Aorta (tissue), 5 donors: ENCODE data around the gene PAN3. TPM values are rescaled to one million over a fixed set of nuclear protein-coding genes. Genes with fewer than 3 reads are reported as not detected.

ENCODE experiments used
- ATAC-seq: fragments of 200-7000 bp; cut with Tn5 transposase; one replicate; pipeline ENCODE4 v1.9.1; 2022; ENCODE audit warnings: moderate library complexity; ENCODE audit not compliant: low FRiP score
- DNase-seq, 2 donors: peaks; one replicate each; pipeline ENCODE4 v3.0.0-alpha.2; 2020
- H3K27ac ChIP-seq, 2 donors: one replicate each; pipeline ENCODE4 v1.5.1; 2013; ENCODE audit warnings: low read length in 2 of 2, mild to moderate bottlenecking in 2 of 2, moderate library complexity in 2 of 2, control low read depth in 1 of 2, inconsistent platforms in 1 of 2, low read depth in 1 of 2
- H3K27me3 ChIP-seq, 2 donors: one replicate each; pipeline ENCODE4 v1.6.1; 2013; ENCODE audit warnings: control low read depth in 1 of 2, low read length in 1 of 2, mild to moderate bottlenecking in 1 of 2, moderate library complexity in 1 of 2; ENCODE audit not compliant: insufficient read depth in 2 of 2, control insufficient read depth in 1 of 2
- H3K36me3 ChIP-seq, 2 donors: one replicate each; pipeline ENCODE4 v1.6.1; 2013; ENCODE audit warnings: control low read depth in 1 of 2, low read length in 1 of 2, mild to moderate bottlenecking in 1 of 2; ENCODE audit not compliant: insufficient read depth in 2 of 2, control insufficient read depth in 1 of 2
- H3K4me1 ChIP-seq, 2 donors: one replicate each; pipeline ENCODE4 v1.6.1; 2013; ENCODE audit warnings: low read length in 2 of 2, control low read depth in 1 of 2, mild to moderate bottlenecking in 1 of 2, moderate library complexity in 1 of 2; ENCODE audit not compliant: insufficient read depth in 2 of 2, control insufficient read depth in 1 of 2
- H3K4me3 ChIP-seq, 2 donors: one replicate each; pipeline ENCODE4 v1.5.1; 2013; ENCODE audit warnings: low read length in 2 of 2, control low read depth in 1 of 2, mild to moderate bottlenecking in 1 of 2
- H3K9me3 ChIP-seq: one replicate; pipeline ENCODE4 v1.6.1; 2013; ENCODE audit warnings: mild to moderate bottlenecking, low read length; ENCODE audit not compliant: control insufficient read depth
- WGBS, 2 donors: extraction: QIAGEN DNeasy Blood & Tissue Kit; methylation state at CpG; one replicate each; pipeline ENCODE4 v1.1.7; 2013; 5-methylcytosine and 5-hydroxymethylcytosine counted together
- intact Hi-C, 2 donors: fragments of 100-400 bp; cut with DNase I; formaldehyde crosslinking; loops; one replicate each; pipeline versions ENCODE4 v1.14.2 to v1.15.0; 2022
- long read RNA-seq, 2 donors: library from polyadenylated mRNA; unstranded; transcript quantifications; one replicate each; pipeline ENCODE4 v2.0.0, GENCODE V29; 2020 to 2021
- polyA plus RNA-seq, 2 donors: library from polyadenylated mRNA; stranded (reverse); fragments of 200-250 nt; gene quantifications; one replicate each; pipeline ENCODE4 v1.2.3, GENCODE V29; 2013
- total RNA-seq, 2 donors: library from RNA; stranded (reverse); fragmentation: NEBNext Ultra II Directional; extraction: Animal tissue kit (Norgen Biotek cat#: 25700); gene quantifications; one replicate each; pipeline ENCODE4 v1.2.1, GENCODE V29; 2021
- donor health status: healthy with polysubstance abuse.
- donor health status: Bipolar disorder and iron deficiency.
- donor health status: DM: no; HTN: no; CAD: no.
- donor health status: DM: no; HTN: no; CAD: no.
- donor health status: DM: yes; HTN: yes; CAD: no.

Gene PAN3
- total RNA-seq, result 10 to 100 TPM; 36.4 to 49.2 TPM
- 10 to 100 TPM in 1 of 2 donors, 1 to 10 TPM in 1; 4.0 to 16.6 TPM for polyA plus RNA-seq
- long read RNA-seq, donor 1, partial matches to known transcripts, result 1 of 11 reads
- long read RNA-seq, donor 1, other reads (novel, unspliced or antisense), result 10 of 11 reads
- long read RNA-seq, donor 2, partial matches to known transcripts, result 3 of 16 reads
- long read RNA-seq, donor 2, other reads (novel, unspliced or antisense), result 13 of 16 reads

GRCh38 chr13:28138012-28138755 is at the start of gene PAN3:
Gene PAN3, plus strand, starts transcription at chr13:28138545. Its CDS starts 113 bp downstream, at chr13:28138658.
- H3K9me3 ChIP-seq, result no peaks in the 10 kb centered on the region
- intact Hi-C loops, result no loop called here
- WGBS, 2 donors, result 0% methylated on average over 58 to 84 of the region's 84 CpGs
- no peaks in the 10 kb centered on the region for H3K27me3 ChIP-seq
- peak; percentile 93 for ATAC-seq
- H3K36me3 ChIP-seq, result no peaks in the 10 kb centered on the region
- H3K4me1 ChIP-seq, result no peaks in the 10 kb centered on the region
- peak within 1 kb of the TSS; percentile 80 to 90 for H3K4me3 ChIP-seq
- peak; percentile 96 to 98 for DNase-seq
- H3K27ac ChIP-seq, result peak within 1 kb of the TSS; percentile 45 to 73

- Histone ChIP-seq H3K27ac (no peak overlapping the region), H3K4me3 (no peak overlapping the region), H3K4me1 (no peaks in the 10 kb centered on the region), H3K36me3 (no peaks in the 10 kb centered on the region), H3K9me3 (no peaks in the 10 kb centered on the region), H3K27me3 (peaks cover 0 to 3% of the 10 kb centered on the region in 2 donors)
- 52 to 58% methylated on average over 1 of the region's 1 CpG for WGBS, 2 donors
- ATAC-seq (no peak), DNase-seq (no peak)
- intact Hi-C loops, result no loop called here
These were observed 49.3 kb upstream of the PAN3 start for GRCh38 chr13:28089065-28089464.

- DNase-seq (no peak), ATAC-seq (no peak)
- Histone ChIP-seq H3K9me3 (no peaks in the 10 kb centered on the region), H3K36me3 (no peaks in the 10 kb centered on the region), H3K27ac (no peak overlapping the region), H3K4me3 (no peak overlapping the region), H3K27me3 (peaks cover 0 to 3% of the 10 kb centered on the region in 2 donors), H3K4me1 (no peaks in the 10 kb centered on the region)
- 71 to 77% methylated on average over 2 of the region's 2 CpGs for WGBS, 2 donors
- intact Hi-C loops, result no loop called here
These were observed 45.9 kb upstream of the PAN3 start for GRCh38 chr13:28092431-28092830.

GRCh38 chr13:28093881-28094280 is 44.5 kb upstream of the PAN3 start:
- Histone ChIP-seq H3K27ac (no peak overlapping the region), H3K9me3 (no peaks in the 10 kb centered on the region), H3K36me3 (no peaks in the 10 kb centered on the region), H3K4me1 (no peaks in the 10 kb centered on the region), H3K4me3 (no peak overlapping the region), H3K27me3 (peaks cover 0 to 3% of the 10 kb centered on the region in 2 donors)
- no peak for DNase-seq
- intact Hi-C loops, result no loop called here
- WGBS, 2 donors, result 27% methylated on average over 5 of the region's 5 CpGs
- no peak for ATAC-seq

GRCh38 chr13:28094306-28094705 is 44.0 kb upstream of the PAN3 start:
- Histone ChIP-seq H3K4me1 (no peaks in the 10 kb centered on the region), H3K27me3 (peaks cover 0 to 3% of the 10 kb centered on the region in 2 donors), H3K4me3 (no peak overlapping the region), H3K27ac (no peak overlapping the region), H3K36me3 (no peaks in the 10 kb centered on the region), H3K9me3 (no peaks in the 10 kb centered on the region)
- DNase-seq (no peak), ATAC-seq (no peak)
- intact Hi-C loops, result no loop called here
- WGBS, 2 donors, result 51 to 64% methylated on average over 4 of the region's 4 CpGs

- ATAC-seq (no peak), DNase-seq (no peak)
- intact Hi-C loops, result no loop called here
- Histone ChIP-seq H3K27ac (no peak overlapping the region), H3K4me3 (no peak overlapping the region), H3K27me3 (peaks cover 0 to 5% of the 10 kb centered on the region in 2 donors), H3K36me3 (no peaks in the 10 kb centered on the region), H3K9me3 (no peaks in the 10 kb centered on the region), H3K4me1 (no peaks in the 10 kb centered on the region)
- WGBS, 2 donors, result 36 to 42% methylated on average over 3 of the region's 3 CpGs
These were observed 40.8 kb upstream of the PAN3 start for GRCh38 chr13:28097503-28097902.

GRCh38 chr13:28099396-28100149 is 38.8 kb upstream of the PAN3 start:
- Histone ChIP-seq H3K4me1 (no peaks in the 10 kb centered on the region), H3K9me3 (no peaks in the 10 kb centered on the region), H3K27me3 (peaks cover 0 to 2% of the 10 kb centered on the region in 2 donors), H3K27ac (no peak overlapping the region), H3K36me3 (no peaks in the 10 kb centered on the region), H3K4me3 (no peak overlapping the region)
- intact Hi-C loops, result no loop called here
- 12 to 13% methylated on average over 35 of the region's 35 CpGs for WGBS, 2 donors
- no peak for ATAC-seq
- DNase-seq, result no peak

- H3K27me3 ChIP-seq, result peaks cover 0 to 2% of the 10 kb centered on the region in 2 donors
- WGBS, 2 donors, result 1% methylated on average over 88 to 106 of the region's 106 CpGs
- H3K4me3 ChIP-seq, result peak within 1 kb of the TSS in 1 of 2 donors; percentile 37
- no peaks in the 10 kb centered on the region for H3K4me1 ChIP-seq
- H3K36me3 ChIP-seq, result no peaks in the 10 kb centered on the region
- H3K9me3 ChIP-seq, result no peaks in the 10 kb centered on the region
- ATAC-seq (no peak), DNase-seq (no peak)
- intact Hi-C loops, result no loop called here
- no peak within 1 kb of the TSS for H3K27ac ChIP-seq
These were observed 37.9 kb upstream of the PAN3 start, which contains the start of gene FLT3 for GRCh38 chr13:28100150-28101121. Gene FLT3, minus strand, starts transcription at chr13:28100576. Its CDS starts 66 bp downstream, at chr13:28100510.
